HepG2 (cell line): Measurements from ENCODE around the gene ACSM5. TPM values are rescaled to one million over a fixed set of nuclear protein-coding genes. Genes with fewer than 3 reads are reported as not detected.
A peak's percentile ranks its signal among the peaks of the same experiment; 100 is the strongest.

ENCODE experiments used
- BORCS8-MEF2B ChIP-seq: sonication (generic); formaldehyde crosslinking; IDR thresholded peaks from 2 replicates; pipeline ENCODE4 v1.8.0; 2022; ENCODE audit warnings: mild to moderate bottlenecking, missing genetic modification reagents
- GTF2F1 ChIP-seq: fragments of 150-350 bp; IDR thresholded peaks from 2 replicates; pipeline ENCODE4 v1.6.1; 2014; ENCODE audit warnings: low read length
- KLF9 ChIP-seq: IDR thresholded peaks from 2 replicates; pipeline ENCODE4 v1.6.1; 2016; ENCODE audit warnings: low read depth
- MAFG ChIP-seq: sonication (generic); formaldehyde crosslinking; IDR thresholded peaks from 2 replicates; pipeline ENCODE4 v1.5.1; 2020; ENCODE audit warnings: mild to moderate bottlenecking, missing genetic modification reagents
- NR0B2 ChIP-seq: sonication (generic); formaldehyde crosslinking; IDR thresholded peaks from 2 replicates; pipeline ENCODE4 v1.4.0; 2020; ENCODE audit warnings: mild to moderate bottlenecking, missing genetic modification reagents
- POLR2A ChIP-seq, 2 experiments: IDR thresholded peaks; 2 replicates each; pipeline ENCODE4 v1.6.1; 2011; ENCODE audit warnings: low read depth in 2 of 2, low read length in 2 of 2, mild to moderate bottlenecking in 1 of 2, moderate library complexity in 1 of 2; ENCODE audit not compliant: insufficient read depth in 1 of 2
- REXO4 ChIP-seq: sonication (generic); formaldehyde crosslinking; IDR thresholded peaks from 2 replicates; pipeline ENCODE4 v1.8.0; 2022; ENCODE audit warnings: missing genetic modification reagents, mild to moderate bottlenecking, borderline replicate concordance
- TP53 ChIP-seq: sonication (generic); formaldehyde crosslinking; conservative IDR thresholded peaks from 2 replicates; pipeline ENCODE4 v1.4.0; 2020; ENCODE audit warnings: missing genetic modification reagents
- ZBTB21 ChIP-seq: sonication (generic); formaldehyde crosslinking; IDR thresholded peaks from 2 replicates; pipeline ENCODE4 v1.4.0; 2020; ENCODE audit warnings: missing genetic modification reagents
- ZMAT5 ChIP-seq: sonication (generic); formaldehyde crosslinking; IDR thresholded peaks from 2 replicates; pipeline ENCODE4 v1.5.0; 2020; ENCODE audit warnings: mild to moderate bottlenecking, low read depth, missing genetic modification reagents, borderline replicate concordance
- ZNF121 ChIP-seq: sonication (generic); formaldehyde crosslinking; IDR thresholded peaks from 2 replicates; pipeline ENCODE4 v1.5.0; 2020; ENCODE audit warnings: mild to moderate bottlenecking, missing genetic modification reagents
- ZNF605 ChIP-seq: sonication (generic); formaldehyde crosslinking; IDR thresholded peaks from 2 replicates; pipeline ENCODE4 v1.8.0; 2022; ENCODE audit warnings: mild to moderate bottlenecking, missing genetic modification reagents
- ZNF619 ChIP-seq: sonication (generic); formaldehyde crosslinking; IDR thresholded peaks from 2 replicates; pipeline ENCODE4 v1.4.0; 2020; ENCODE audit warnings: mild to moderate bottlenecking, missing genetic modification reagents
- ZNF737 ChIP-seq: sonication (generic); formaldehyde crosslinking; IDR thresholded peaks from 2 replicates; pipeline ENCODE4 v1.5.0; 2020; ENCODE audit warnings: missing genetic modification reagents, mild to moderate bottlenecking, borderline replicate concordance
- polyA plus RNA-seq, 8 experiments: library from polyadenylated mRNA; depleted of rRNA in 3 of 8; stranded (reverse) in 7 of 8; unstranded in 1 of 8; fragments of >200 nt; fragmentation: Illumina TruSeq in 4 of 8; extraction: Trizol in 4 of 8; gene quantifications; 2 replicates each; pipeline versions ENCODE4 v1.2.1 to v1.2.3, GENCODE V29; 2011 to 2016; ENCODE audit warnings: low read depth in 4 of 8, missing spikeins in 1 of 8, mixed read lengths in 1 of 8; ENCODE audit not compliant: insufficient read depth in 1 of 8
- total RNA-seq, 5 experiments: library from RNA; depleted of rRNA; stranded (reverse); fragments of >200 nt; fragmentation: Illumina TruSeq; extraction: Trizol; gene quantifications; 2 replicates each; pipeline ENCODE4 v1.2.3, GENCODE V29; 2016; ENCODE audit warnings: low read depth in 1 of 5
- TF ChIP-seq, protein P1 (sequence below): sonication (generic); formaldehyde crosslinking; IDR thresholded peaks from 2 replicates; pipeline ENCODE4 v1.8.0; 2023; ENCODE audit warnings: mild to moderate bottlenecking, missing genetic modification reagents
- TF ChIP-seq, protein P2 (sequence below): IDR thresholded peaks from 2 replicates; pipeline ENCODE4 v1.6.1; 2016; ENCODE audit warnings: missing compliant biosample characterization, missing genetic modification reagents, borderline replicate concordance
- TF ChIP-seq, protein P3 (sequence below): sonication (generic); formaldehyde crosslinking; IDR thresholded peaks from 2 replicates; pipeline ENCODE4 v1.5.1; 2020; ENCODE audit warnings: mild to moderate bottlenecking, missing genetic modification reagents, moderate library complexity
- TF ChIP-seq, protein P4 (sequence below): sonication (generic); formaldehyde crosslinking; IDR thresholded peaks from 2 replicates; pipeline ENCODE4 v1.5.1; 2020; ENCODE audit warnings: missing genetic modification reagents, mild to moderate bottlenecking, borderline replicate concordance

ACSM5 gene
- total and polyA plus RNA-seq, 2 of the 13 experiments (the other 11 are each of a cell fraction or from before 2014, with no cell fraction given) = 9.1 to 15.0 TPM

- TF ChIP-seq ZBTB21 (CRISPR knock-in tag) (no peak), KLF9 (CRISPR knock-in tag) (no peak), ZNF737 (no peak; the same call in 1 of the 2 replicates), REXO4 (no peak), MAFG (CRISPR knock-in tag) (no peak), ZNF605 (CRISPR knock-in tag) (peak; percentile 81), NR0B2 (CRISPR knock-in tag) (no peak), ZNF619 (CRISPR knock-in tag) (peak; percentile 74; the same call in 1 of the 2 replicates), ZNF121 (no peak; the same call in 1 of the 2 replicates), TP53 (0 out of 2 replicates have a peak, but pooled peaks have one; percentile 74), BORCS8-MEF2B (peak; percentile 73), GTF2F1 (no peak), ZMAT5 (peak; percentile 75; the same call in 1 of the 2 replicates), POLR2A (IDR thresholded peaks at IDR 0.05; ENCODE audit: insufficient read depth in 1 of 2, low read depth in 2 of 2, low read length in 2 of 2) (no peak)
- TF ChIP-seq, protein P1, sequence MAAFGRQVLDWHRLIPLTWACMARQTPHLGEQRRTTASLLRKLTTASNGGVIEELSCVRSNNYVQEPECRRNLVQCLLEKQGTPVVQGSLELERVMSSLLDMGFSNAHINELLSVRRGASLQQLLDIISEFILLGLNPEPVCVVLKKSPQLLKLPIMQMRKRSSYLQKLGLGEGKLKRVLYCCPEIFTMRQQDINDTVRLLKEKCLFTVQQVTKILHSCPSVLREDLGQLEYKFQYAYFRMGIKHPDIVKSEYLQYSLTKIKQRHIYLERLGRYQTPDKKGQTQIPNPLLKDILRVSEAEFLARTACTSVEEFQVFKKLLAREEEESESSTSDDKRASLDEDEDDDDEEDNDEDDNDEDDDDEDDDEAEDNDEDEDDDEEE (CRISPR knock-in tag) = peak; percentile 55; the same call in 1 of the 2 replicates
- TF ChIP-seq, protein P2, sequence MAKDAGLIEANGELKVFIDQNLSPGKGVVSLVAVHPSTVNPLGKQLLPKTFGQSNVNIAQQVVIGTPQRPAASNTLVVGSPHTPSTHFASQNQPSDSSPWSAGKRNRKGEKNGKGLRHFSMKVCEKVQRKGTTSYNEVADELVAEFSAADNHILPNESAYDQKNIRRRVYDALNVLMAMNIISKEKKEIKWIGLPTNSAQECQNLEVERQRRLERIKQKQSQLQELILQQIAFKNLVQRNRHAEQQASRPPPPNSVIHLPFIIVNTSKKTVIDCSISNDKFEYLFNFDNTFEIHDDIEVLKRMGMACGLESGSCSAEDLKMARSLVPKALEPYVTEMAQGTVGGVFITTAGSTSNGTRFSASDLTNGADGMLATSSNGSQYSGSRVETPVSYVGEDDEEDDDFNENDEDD (CRISPR knock-in tag) = no peak
- TF ChIP-seq, protein P3, sequence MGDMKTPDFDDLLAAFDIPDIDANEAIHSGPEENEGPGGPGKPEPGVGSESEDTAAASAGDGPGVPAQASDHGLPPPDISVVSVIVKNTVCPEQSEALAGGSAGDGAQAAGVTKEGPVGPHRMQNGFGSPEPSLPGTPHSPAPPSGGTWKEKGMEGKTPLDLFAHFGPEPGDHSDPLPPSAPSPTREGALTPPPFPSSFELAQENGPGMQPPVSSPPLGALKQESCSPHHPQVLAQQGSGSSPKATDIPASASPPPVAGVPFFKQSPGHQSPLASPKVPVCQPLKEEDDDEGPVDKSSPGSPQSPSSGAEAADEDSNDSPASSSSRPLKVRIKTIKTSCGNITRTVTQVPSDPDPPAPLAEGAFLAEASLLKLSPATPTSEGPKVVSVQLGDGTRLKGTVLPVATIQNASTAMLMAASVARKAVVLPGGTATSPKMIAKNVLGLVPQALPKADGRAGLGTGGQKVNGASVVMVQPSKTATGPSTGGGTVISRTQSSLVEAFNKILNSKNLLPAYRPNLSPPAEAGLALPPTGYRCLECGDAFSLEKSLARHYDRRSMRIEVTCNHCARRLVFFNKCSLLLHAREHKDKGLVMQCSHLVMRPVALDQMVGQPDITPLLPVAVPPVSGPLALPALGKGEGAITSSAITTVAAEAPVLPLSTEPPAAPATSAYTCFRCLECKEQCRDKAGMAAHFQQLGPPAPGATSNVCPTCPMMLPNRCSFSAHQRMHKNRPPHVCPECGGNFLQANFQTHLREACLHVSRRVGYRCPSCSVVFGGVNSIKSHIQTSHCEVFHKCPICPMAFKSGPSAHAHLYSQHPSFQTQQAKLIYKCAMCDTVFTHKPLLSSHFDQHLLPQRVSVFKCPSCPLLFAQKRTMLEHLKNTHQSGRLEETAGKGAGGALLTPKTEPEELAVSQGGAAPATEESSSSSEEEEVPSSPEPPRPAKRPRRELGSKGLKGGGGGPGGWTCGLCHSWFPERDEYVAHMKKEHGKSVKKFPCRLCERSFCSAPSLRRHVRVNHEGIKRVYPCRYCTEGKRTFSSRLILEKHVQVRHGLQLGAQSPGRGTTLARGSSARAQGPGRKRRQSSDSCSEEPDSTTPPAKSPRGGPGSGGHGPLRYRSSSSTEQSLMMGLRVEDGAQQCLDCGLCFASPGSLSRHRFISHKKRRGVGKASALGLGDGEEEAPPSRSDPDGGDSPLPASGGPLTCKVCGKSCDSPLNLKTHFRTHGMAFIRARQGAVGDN (CRISPR knock-in tag) = no peak
- TF ChIP-seq, protein P4, sequence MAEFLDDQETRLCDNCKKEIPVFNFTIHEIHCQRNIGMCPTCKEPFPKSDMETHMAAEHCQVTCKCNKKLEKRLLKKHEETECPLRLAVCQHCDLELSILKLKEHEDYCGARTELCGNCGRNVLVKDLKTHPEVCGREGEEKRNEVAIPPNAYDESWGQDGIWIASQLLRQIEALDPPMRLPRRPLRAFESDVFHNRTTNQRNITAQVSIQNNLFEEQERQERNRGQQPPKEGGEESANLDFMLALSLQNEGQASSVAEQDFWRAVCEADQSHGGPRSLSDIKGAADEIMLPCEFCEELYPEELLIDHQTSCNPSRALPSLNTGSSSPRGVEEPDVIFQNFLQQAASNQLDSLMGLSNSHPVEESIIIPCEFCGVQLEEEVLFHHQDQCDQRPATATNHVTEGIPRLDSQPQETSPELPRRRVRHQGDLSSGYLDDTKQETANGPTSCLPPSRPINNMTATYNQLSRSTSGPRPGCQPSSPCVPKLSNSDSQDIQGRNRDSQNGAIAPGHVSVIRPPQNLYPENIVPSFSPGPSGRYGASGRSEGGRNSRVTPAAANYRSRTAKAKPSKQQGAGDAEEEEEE (CRISPR knock-in tag) = no peak
Measured at GRCh38 chr16:20424129-20424866, 15.0 kb downstream of the ACSM5 start (continued).
